Spleen (tissue), 11 donors: Measurements from ENCODE around the gene AQP9. TPM values are rescaled to one million over a fixed set of nuclear protein-coding genes. Genes with fewer than 3 reads are reported as not detected.

ENCODE experiments used
- DNase-seq: peaks from one replicate; pipeline ENCODE4 v3.0.0-alpha.2; 2020
- H3K27ac ChIP-seq, 8 donors: fragments of 200-600 bp; sonication (generic) in 7 of 8; 1 replicate in 4 of 8; 2 replicates in 4 of 8; pipeline versions ENCODE4 v1.5.0 to v1.8.0; 2016 to 2021; ENCODE audit warnings: inconsistent platforms in 4 of 8, mild to moderate bottlenecking in 4 of 8, moderate library complexity in 1 of 8
- H3K27me3 ChIP-seq, 7 donors: fragments of 200-600 bp; sonication (generic) in 6 of 7; replicated peaks in 1 of 7; 1 replicate in 4 of 7; 2 replicates in 3 of 7; pipeline versions ENCODE4 v1.5.0 to v1.8.0; 2016 to 2021; ENCODE audit warnings: inconsistent platforms in 3 of 7, mild to moderate bottlenecking in 1 of 7
- H3K36me3 ChIP-seq, 6 donors: fragments of 200-600 bp; sonication (generic) in 5 of 6; 1 replicate in 4 of 6; 2 replicates in 2 of 6; pipeline versions ENCODE4 v1.5.0 to v1.8.0; 2016 to 2021; ENCODE audit warnings: inconsistent platforms in 2 of 6
- H3K4me1 ChIP-seq, 6 donors: fragments of 200-600 bp; sonication (generic) in 5 of 6; 1 replicate in 3 of 6; 2 replicates in 3 of 6; pipeline versions ENCODE4 v1.5.0 to v1.8.0; 2016 to 2021; ENCODE audit warnings: inconsistent platforms in 3 of 6
- H3K4me3 ChIP-seq, 8 donors: fragments of 200-600 bp; sonication (generic) in 7 of 8; 1 replicate in 4 of 8; 2 replicates in 4 of 8; pipeline versions ENCODE4 v1.5.0 to v1.8.0; 2016 to 2021; ENCODE audit warnings: inconsistent platforms in 4 of 8, mild to moderate bottlenecking in 4 of 8, moderate library complexity in 2 of 8
- H3K9me3 ChIP-seq, 8 donors: fragments of 200-600 bp; sonication (generic) in 7 of 8; 1 replicate in 4 of 8; 2 replicates in 4 of 8; pipeline versions ENCODE4 v1.5.0 to v1.8.0; 2016 to 2021; ENCODE audit warnings: inconsistent platforms in 4 of 8
- POLR2A ChIP-seq, 3 donors: fragments of 450-650 bp; IDR thresholded peaks; one replicate each; pipeline ENCODE4 v1.5.1; 2017; ENCODE audit warnings: antibody characterized with exemption in 3 of 3, mild to moderate bottlenecking in 1 of 3
- POLR2AphosphoS5 ChIP-seq, 3 donors: sonication (generic); formaldehyde crosslinking; IDR thresholded peaks; one replicate each; pipeline ENCODE4 v1.5.1; 2017; ENCODE audit warnings: antibody characterized with exemption in 3 of 3
- WGBS, 5 donors: extraction: QIAGEN DNeasy Blood & Tissue Kit in 3 of 5; methylation state at CpG; one replicate each; pipeline versions ENCODE4 v1.1.5 to v1.1.7; 2013 to 2018; 5-methylcytosine and 5-hydroxymethylcytosine counted together
- intact Hi-C: fragments of 100-400 bp; cut with DNase I; formaldehyde crosslinking; loops from one replicate; pipeline ENCODE4 v1.15.0; 2023; ENCODE audit warnings: low total_unique reads
- polyA plus RNA-seq, 3 donors: library from polyadenylated mRNA; stranded (reverse); fragments of 200-250 nt; gene quantifications; one replicate each; pipeline ENCODE4 v1.2.1, GENCODE V29; 2013
- total RNA-seq, 7 donors: library from RNA; depleted of rRNA in 3 of 7; stranded (reverse); fragments of >200 nt in 3 of 7; fragmentation: NEBNext Ultra II Directional in 4 of 7; extraction: Animal tissue kit (Norgen Biotek cat#: 25700) in 4 of 7; gene quantifications; one replicate each; pipeline versions ENCODE4 v1.1.0 to v1.2.1, GENCODE V29; 2016 to 2021
- TF ChIP-seq, protein P1 (sequence below), 11 experiments: fragments of 200-600 bp in 7 of 11; fragments of 450-650 bp in 4 of 11; sonication (generic) in 4 of 11; IDR thresholded peaks in 8 of 11; conservative IDR thresholded peaks in 3 of 11; 1 replicate in 7 of 11; 2 replicates in 4 of 11; pipeline versions ENCODE4 v1.4.0 to v1.8.0; 2016 to 2021; ENCODE audit warnings: antibody characterized with exemption in 11 of 11, inconsistent platforms in 4 of 11, mild to moderate bottlenecking in 1 of 11
- donor health status: healthy with polysubstance abuse.
- donor health status: DM: no; HTN: no; CAD: no; lungs with moderate emphysema.
- donor health status: DM: no; HTN: no; CAD: no.
- donor health status: Bipolar disorder and iron deficiency.
- donor health status: healthy.
- donor health status: DM: no; HTN: no; CAD: no.
- donor health status: DM: yes; HTN: yes; CAD: no.

AQP9 gene
- total and polyA plus RNA-seq, 10 donors: 1.2 to 182 (median 50.0) TPM

DNA sequence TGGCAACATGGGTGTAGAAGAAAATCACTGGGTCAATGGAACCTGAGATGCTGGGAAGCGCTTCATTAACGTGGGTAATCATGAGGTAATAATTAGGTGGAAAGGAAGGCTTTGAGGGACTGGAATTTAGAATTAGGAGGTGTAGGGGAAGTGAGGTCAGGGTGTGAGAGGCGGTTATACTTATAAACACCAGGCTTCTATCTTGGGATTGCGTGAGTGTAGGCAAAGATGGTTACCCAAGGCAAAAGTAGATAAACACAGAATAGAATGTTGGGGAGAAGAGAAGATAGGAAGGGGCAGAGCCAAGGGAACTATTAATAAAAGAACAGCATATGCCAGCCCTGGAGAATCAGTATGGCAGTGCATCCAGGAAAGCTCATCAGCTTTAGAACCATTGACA is 3.3 kb upstream of the AQP9 start:
- intact Hi-C loops: no loop called here
- 85 to 93% (median 88%) methylated on average over 4 of the region's 4 CpGs for WGBS, 5 donors
- Histone ChIP-seq H3K36me3 (no peaks in the 10 kb centered on the region), H3K4me3 (no peak overlapping the region), H3K27me3 (peaks cover 0 to 6% (median 0%) of the 10 kb centered on the region in 7 donors), H3K27ac (no peak overlapping the region), H3K9me3 (no peaks in the 10 kb centered on the region), H3K4me1 (no peaks in the 10 kb centered on the region)
- no peak for DNase-seq
- TF ChIP-seq POLR2A (IDR thresholded peaks at IDR 0.05) (no peak), POLR2AphosphoS5 (IDR thresholded peaks at IDR 0.05) (no peak)
- TF ChIP-seq, protein P1, sequence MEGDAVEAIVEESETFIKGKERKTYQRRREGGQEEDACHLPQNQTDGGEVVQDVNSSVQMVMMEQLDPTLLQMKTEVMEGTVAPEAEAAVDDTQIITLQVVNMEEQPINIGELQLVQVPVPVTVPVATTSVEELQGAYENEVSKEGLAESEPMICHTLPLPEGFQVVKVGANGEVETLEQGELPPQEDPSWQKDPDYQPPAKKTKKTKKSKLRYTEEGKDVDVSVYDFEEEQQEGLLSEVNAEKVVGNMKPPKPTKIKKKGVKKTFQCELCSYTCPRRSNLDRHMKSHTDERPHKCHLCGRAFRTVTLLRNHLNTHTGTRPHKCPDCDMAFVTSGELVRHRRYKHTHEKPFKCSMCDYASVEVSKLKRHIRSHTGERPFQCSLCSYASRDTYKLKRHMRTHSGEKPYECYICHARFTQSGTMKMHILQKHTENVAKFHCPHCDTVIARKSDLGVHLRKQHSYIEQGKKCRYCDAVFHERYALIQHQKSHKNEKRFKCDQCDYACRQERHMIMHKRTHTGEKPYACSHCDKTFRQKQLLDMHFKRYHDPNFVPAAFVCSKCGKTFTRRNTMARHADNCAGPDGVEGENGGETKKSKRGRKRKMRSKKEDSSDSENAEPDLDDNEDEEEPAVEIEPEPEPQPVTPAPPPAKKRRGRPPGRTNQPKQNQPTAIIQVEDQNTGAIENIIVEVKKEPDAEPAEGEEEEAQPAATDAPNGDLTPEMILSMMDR (IDR thresholded peaks at IDR 0.05 in 8 of 11, conservative IDR thresholded peaks at IDR 0.05 in 3 of 11): no peak

DNA sequence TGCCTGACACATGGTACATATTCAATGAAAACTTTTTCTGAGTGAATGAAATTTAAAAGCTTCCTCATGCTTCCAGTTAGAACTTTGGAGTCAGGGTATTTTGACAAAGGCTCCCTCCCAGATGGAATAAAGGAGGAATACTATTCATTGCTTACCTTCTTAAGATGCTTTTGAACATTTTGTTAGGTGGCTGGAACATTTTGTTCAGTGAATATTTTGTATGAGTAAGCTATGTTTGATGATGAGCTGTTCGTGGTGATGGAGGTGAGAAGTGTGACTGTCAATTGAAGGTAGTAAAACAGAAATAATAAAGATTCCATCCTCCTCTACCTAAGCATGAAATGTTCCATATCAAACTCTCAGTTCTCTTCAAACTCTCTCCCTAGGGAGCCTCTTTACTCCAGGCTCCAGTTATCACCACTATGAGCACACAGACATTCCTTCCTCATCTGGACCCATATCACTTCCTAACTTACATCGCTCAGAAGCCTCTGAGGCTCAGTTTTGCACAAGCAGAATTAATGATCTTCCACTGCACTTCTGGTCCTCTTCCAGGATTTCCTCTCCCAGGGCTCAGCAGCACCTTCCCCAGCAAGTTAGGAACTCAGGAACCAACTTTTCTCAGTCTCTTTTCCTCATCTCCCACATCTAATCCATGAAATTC is 2.5 kb upstream of the AQP9 start:
- Histone ChIP-seq H3K27me3 (peaks cover 0 to 6% (median 0%) of the 10 kb centered on the region in 7 donors), H3K4me1 (no peaks in the 10 kb centered on the region), H3K4me3 (no peak overlapping the region), H3K9me3 (no peaks in the 10 kb centered on the region), H3K27ac (no peak overlapping the region), H3K36me3 (no peaks in the 10 kb centered on the region)
- no peak for DNase-seq
- TF ChIP-seq, protein P1 (IDR thresholded peaks at IDR 0.05 in 8 of 11, conservative IDR thresholded peaks at IDR 0.05 in 3 of 11): no peak
- TF ChIP-seq POLR2AphosphoS5 (IDR thresholded peaks at IDR 0.05) (no peak), POLR2A (IDR thresholded peaks at IDR 0.05) (no peak)
- intact Hi-C loops: no loop called here
- 78 to 84% (median 83%) methylated on average over 2 of the region's 2 CpGs for WGBS, 5 donors

DNA sequence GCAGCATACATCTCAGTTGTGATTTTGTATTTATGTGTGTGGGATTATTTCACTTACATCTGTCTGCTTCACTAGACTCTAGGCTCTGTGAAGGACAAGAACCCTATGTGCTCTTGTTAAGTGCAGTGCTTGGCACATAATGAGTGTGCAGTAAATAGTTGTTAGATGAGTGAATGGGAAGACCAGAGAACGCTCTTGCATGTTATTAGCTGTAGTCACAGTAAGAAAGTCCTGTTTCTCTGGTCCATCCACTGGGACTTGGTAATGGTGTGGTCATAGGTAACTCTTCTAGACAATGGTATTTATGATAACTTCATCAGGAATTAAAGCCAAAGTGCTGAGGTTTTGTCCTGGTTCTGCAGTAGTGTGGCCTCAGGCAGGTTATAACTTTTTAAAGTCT is 1.4 kb upstream of the AQP9 start:
- H3K4me3 ChIP-seq: no peak overlapping the region
- DNase-seq: no peak
- 81 to 94% (median 85%) methylated on average over 1 of the region's 1 CpG for WGBS, 5 donors
- H3K9me3 ChIP-seq: no peaks in the 10 kb centered on the region
- no peaks in the 10 kb centered on the region for H3K36me3 ChIP-seq
- peaks cover 0 to 6% (median 0%) of the 10 kb centered on the region in 7 donors for H3K27me3 ChIP-seq
- H3K27ac ChIP-seq: peak overlapping the region in 1 of 8 donors; percentile 93
- no peak for TF ChIP-seq POLR2AphosphoS5 (IDR thresholded peaks at IDR 0.05)
- TF ChIP-seq POLR2A (IDR thresholded peaks at IDR 0.05): no peak
- TF ChIP-seq, protein P1 (IDR thresholded peaks at IDR 0.05 in 8 of 11, conservative IDR thresholded peaks at IDR 0.05 in 3 of 11): no peak
- H3K4me1 ChIP-seq: peaks cover 0 to 7% (median 0%) of the 10 kb centered on the region in 6 donors
- intact Hi-C loops: no loop called here

DNA sequence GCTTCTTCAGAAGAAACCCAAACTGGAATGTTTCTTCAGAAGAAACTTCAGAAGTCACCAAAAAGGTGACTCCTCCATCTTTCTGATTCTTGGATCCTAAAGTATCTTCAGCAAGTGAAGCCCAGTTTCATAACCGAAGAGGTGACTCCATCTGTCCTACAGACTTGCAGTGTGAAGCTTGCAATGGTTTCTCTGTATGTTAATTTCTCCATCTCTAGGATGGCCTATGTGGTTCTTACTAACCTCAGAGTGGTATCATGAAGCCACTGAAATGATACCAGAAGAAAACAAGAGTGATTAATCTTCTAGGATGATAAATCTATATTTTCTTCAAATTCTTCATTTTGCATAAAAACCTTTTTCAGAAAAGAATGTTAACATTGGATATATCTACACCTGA is 495 bp upstream of the AQP9 start:
- WGBS, 5 donors: 80 to 93% (median 89%) methylated on average over 1 of the region's 1 CpG
- Histone ChIP-seq H3K4me1 (peaks cover 0 to 10% (median 0%) of the 10 kb centered on the region in 6 donors), H3K9me3 (no peaks in the 10 kb centered on the region), H3K27me3 (peaks cover 0 to 6% (median 0%) of the 10 kb centered on the region in 7 donors), H3K4me3 (no peak overlapping the region), H3K36me3 (no peaks in the 10 kb centered on the region), H3K27ac (peak overlapping the region in 5 of 8 donors; percentile 71 to 93 (median 88))
- intact Hi-C loops: no loop called here
- DNase-seq: no peak
- no peak for TF ChIP-seq POLR2AphosphoS5 (IDR thresholded peaks at IDR 0.05)
- TF ChIP-seq, protein P1 (IDR thresholded peaks at IDR 0.05 in 8 of 11, conservative IDR thresholded peaks at IDR 0.05 in 3 of 11): no peak
- TF ChIP-seq POLR2A (IDR thresholded peaks at IDR 0.05): no peak
